Measurements from ENCODE around the gene ZNF367. TPM values are rescaled to one million over a fixed set of nuclear protein-coding genes. Genes with fewer than 3 reads are reported as not detected.

ZNF367 gene
- total and polyA plus RNA-seq, 9 of the 15 experiments (the other 6 are each of a cell fraction or from before 2014, with no cell fraction given) = 2.7 to 14.4 (median 10.0) TPM

DNA sequence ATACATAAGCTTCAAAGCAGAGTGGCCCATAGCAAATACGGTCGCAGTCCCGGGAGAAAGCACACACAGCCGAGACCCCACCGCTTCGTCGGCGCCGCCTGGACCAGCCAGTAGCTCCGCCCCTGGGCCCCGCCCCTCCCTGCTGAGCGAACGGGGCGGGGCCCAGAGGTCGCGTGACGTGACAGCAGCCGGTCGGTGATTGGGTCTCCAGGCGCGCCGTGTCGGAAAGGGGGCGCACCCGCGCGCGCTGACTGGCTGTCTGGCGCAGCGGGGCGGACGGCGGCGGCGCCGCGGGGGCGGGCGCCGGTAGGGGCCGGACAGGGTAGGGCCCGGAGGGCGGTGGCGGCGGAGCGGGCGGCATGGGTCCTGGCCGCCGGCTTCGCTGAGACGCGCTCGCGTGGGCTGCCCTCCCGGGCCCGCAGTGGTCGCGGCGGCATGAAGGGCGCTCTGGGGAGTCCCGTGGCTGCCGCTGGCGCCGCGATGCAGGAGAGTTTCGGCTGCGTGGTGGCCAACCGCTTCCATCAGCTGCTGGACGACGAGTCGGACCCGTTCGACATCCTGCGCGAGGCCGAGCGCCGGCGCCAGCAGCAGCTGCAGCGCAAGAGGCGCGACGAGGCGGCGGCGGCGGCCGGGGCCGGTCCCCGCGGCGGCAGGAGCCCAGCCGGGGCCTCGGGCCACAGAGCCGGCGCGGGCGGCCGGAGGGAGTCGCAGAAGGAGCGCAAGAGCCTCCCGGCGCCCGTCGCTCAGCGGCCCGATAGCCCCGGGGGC, 31.9 kb upstream of the ZNF367 start, which contains the start of gene HABP4:
HABP4 (plus strand) TSS at position 325 of the 768 bp plus-strand sequence; CDS start at position 436, 111 bp downstream.
- no TSS peak for BruUV-seq (replicated peaks)
- H3K27ac ChIP-seq (ENCODE audit: extremely low read depth, low read depth, low read length) = no peak within 1 kb of the TSS
- 0 out of 2 replicates have a peak, but pooled peaks have one; percentile 62 for TF ChIP-seq SREBF1 (IDR thresholded peaks at IDR 0.05; ENCODE audit: borderline replicate concordance, low read depth, low read length)
- peak; percentile 54 for TF ChIP-seq MBD2 (IDR thresholded peaks at IDR 0.05; ENCODE audit: borderline replicate concordance, low read depth)
- peak; percentile 85 for TF ChIP-seq NEUROD1 (IDR thresholded peaks at IDR 0.05; ENCODE audit: borderline replicate concordance, low read depth, low read length, partially characterized antibody)
- TF ChIP-seq BCOR (IDR thresholded peaks at IDR 0.05) = no peak
- TF ChIP-seq, protein P1, sequence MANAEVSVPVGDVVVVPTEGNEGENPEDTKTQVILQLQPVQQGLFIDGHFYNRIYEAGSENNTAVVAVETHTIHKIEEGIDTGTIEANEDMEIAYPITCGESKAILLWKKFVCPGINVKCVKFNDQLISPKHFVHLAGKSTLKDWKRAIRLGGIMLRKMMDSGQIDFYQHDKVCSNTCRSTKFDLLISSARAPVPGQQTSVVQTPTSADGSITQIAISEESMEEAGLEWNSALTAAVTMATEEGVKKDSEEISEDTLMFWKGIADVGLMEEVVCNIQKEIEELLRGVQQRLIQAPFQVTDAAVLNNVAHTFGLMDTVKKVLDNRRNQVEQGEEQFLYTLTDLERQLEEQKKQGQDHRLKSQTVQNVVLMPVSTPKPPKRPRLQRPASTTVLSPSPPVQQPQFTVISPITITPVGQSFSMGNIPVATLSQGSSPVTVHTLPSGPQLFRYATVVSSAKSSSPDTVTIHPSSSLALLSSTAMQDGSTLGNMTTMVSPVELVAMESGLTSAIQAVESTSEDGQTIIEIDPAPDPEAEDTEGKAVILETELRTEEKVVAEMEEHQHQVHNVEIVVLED (CRISPR knock-in tag; IDR thresholded peaks at IDR 0.05) = peak; percentile 76
- TF ChIP-seq, protein P2, sequence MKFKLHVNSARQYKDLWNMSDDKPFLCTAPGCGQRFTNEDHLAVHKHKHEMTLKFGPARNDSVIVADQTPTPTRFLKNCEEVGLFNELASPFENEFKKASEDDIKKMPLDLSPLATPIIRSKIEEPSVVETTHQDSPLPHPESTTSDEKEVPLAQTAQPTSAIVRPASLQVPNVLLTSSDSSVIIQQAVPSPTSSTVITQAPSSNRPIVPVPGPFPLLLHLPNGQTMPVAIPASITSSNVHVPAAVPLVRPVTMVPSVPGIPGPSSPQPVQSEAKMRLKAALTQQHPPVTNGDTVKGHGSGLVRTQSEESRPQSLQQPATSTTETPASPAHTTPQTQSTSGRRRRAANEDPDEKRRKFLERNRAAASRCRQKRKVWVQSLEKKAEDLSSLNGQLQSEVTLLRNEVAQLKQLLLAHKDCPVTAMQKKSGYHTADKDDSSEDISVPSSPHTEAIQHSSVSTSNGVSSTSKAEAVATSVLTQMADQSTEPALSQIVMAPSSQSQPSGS (CRISPR knock-in tag; IDR thresholded peaks at IDR 0.05) = 0 out of 2 replicates have a peak, but pooled peaks have one; percentile 43
- TF ChIP-seq KDM5B (IDR thresholded peaks at IDR 0.05; ENCODE audit: insufficient replicate concordance, low read depth, low read length) = peak; percentile 47
- TF ChIP-seq, protein P3, sequence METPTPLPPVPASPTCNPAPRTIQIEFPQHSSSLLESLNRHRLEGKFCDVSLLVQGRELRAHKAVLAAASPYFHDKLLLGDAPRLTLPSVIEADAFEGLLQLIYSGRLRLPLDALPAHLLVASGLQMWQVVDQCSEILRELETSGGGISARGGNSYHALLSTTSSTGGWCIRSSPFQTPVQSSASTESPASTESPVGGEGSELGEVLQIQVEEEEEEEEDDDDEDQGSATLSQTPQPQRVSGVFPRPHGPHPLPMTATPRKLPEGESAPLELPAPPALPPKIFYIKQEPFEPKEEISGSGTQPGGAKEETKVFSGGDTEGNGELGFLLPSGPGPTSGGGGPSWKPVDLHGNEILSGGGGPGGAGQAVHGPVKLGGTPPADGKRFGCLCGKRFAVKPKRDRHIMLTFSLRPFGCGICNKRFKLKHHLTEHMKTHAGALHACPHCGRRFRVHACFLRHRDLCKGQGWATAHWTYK (CRISPR knock-in tag; IDR thresholded peaks at IDR 0.05) = peak; percentile 31; the same call in 1 of the 2 replicates
- TF ChIP-seq, protein P4, sequence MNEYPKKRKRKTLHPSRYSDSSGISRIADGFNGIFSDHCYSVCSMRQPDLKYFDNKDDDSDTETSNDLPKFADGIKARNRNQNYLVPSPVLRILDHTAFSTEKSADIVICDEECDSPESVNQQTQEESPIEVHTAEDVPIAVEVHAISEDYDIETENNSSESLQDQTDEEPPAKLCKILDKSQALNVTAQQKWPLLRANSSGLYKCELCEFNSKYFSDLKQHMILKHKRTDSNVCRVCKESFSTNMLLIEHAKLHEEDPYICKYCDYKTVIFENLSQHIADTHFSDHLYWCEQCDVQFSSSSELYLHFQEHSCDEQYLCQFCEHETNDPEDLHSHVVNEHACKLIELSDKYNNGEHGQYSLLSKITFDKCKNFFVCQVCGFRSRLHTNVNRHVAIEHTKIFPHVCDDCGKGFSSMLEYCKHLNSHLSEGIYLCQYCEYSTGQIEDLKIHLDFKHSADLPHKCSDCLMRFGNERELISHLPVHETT (CRISPR knock-in tag; conservative IDR thresholded peaks at IDR 0.05 in 1 of 2, IDR thresholded peaks at IDR 0.05 in 1 of 2) = peak in 1 of 2 experiments; percentile 88; a peak in 2 of 4 replicates
- TF ChIP-seq BHLHE40 (IDR thresholded peaks at IDR 0.05; ENCODE audit: low read length) = peak; percentile 97
- peak; percentile 57 for TF ChIP-seq HNRNPLL (IDR thresholded peaks at IDR 0.05; ENCODE audit: low read depth, low read length, poor library complexity, severe bottlenecking)
- TF ChIP-seq YY1 (IDR thresholded peaks at IDR 0.05; ENCODE audit: borderline replicate concordance in 1 of 3, control insufficient read depth in 1 of 3, extremely low read depth in 1 of 3, insufficient read depth in 3 of 3, insufficient read length in 1 of 3, insufficient replicate concordance in 2 of 3, low read depth in 1 of 3, low read length in 2 of 3) = peak in 1 of 3 experiments; percentile 30

More for the DNA sequence above, 31.9 kb upstream of the ZNF367 start, which contains the start of gene HABP4:
- ATAC-seq (peak; percentile 100), DNase-seq (ENCODE audit: extremely low read depth in 1 of 4, low spot score in 3 of 4) (peak; percentile 96 to 99 (median 99)), FAIRE-seq (peak; percentile 91)
- Histone ChIP-seq H3K36me3 (ENCODE audit: control insufficient read depth, insufficient read depth, low read length) (no peaks in the 10 kb centered on the region), H3K27me3 (ENCODE audit: control insufficient read depth in 2 of 2, insufficient read depth in 2 of 2, low read length in 2 of 2) (peaks cover 2 to 14% of the 10 kb centered on the region in 2 experiments; a peak in 2 of 5 replicates), H3K4me1 (replicated peaks in 1 of 2; ENCODE audit: control insufficient read depth in 2 of 2, insufficient read depth in 2 of 2, low read length in 2 of 2) (peaks cover 2 to 18% of the 10 kb centered on the region in 2 experiments; a peak in 3 of 5 replicates), H3K9me3 (replicated peaks; ENCODE audit: control insufficient read depth, insufficient read depth, low read depth, low read length) (no peaks in the 10 kb centered on the region), H3K9ac (ENCODE audit: insufficient read depth in 1 of 2, low read depth in 2 of 2, low read length in 2 of 2) (peak within 1 kb of the TSS in 1 of 2 experiments; percentile 88; a peak in 2 of 4 replicates), H4K20me1 (replicated peaks; ENCODE audit: control insufficient read depth, insufficient read depth, low read length) (no peaks in the 10 kb centered on the region), H3K4me2 (ENCODE audit: insufficient read depth, low read length) (peak within 1 kb of the TSS; percentile 97), H3K4me3 (peak within 1 kb of the TSS; percentile 58), H3K9me1 (ENCODE audit: control insufficient read depth, insufficient read depth, low read length) (no peaks in the 10 kb centered on the region), H3K79me2 (ENCODE audit: control insufficient read depth, insufficient read depth, low read length) (no peaks in the 10 kb centered on the region; the same call in 2 of the 3 replicates), H2AFZ (ENCODE audit: low read depth, low read length) (peak within 1 kb of the TSS; percentile 95)
- ChIA-PET POLR2A (interaction anchor here (0.5 to 1.8 kb wide), 6 partner anchors 8 to 275 kb away, joined by 3 to 9 read pairs (median 5); no protein-coding TSS in a partner anchor), CTCF (ENCODE audit: low intra/inter-chr PET ratio) (no interaction called here)
- intact Hi-C loops (cut with micrococcal nuclease) = loop anchor here (10.0 kb wide), 2 partner anchors 125 to 655 kb away; no protein-coding TSS in a partner anchor
- under 1% methylated on average over 44 of the region's 108 CpGs for WGBS (ENCODE audit: insufficient coverage, low coverage, missing lambda C conversion rate)
- in situ Hi-C loops (cut with MboI) = loop anchor here (25.0 kb wide), 1 partner anchor 212 kb away; the partner anchor contains the start of gene PRXL2C

Data from K562 (cell line).